ENCODE data around the gene WWOX. TPM values are rescaled to one million over a fixed set of nuclear protein-coding genes. Genes with fewer than 3 reads are reported as not detected.
A peak's percentile ranks its signal among the peaks of the same experiment; 100 is the strongest.

WWOX gene
- total RNA-seq, 1 donor from 2014 or later, result 19.2 TPM

GRCh38 chr16:79173919-79174318 lies 1074.5 kb downstream of the WWOX start:
- H3K27ac ChIP-seq, result no peak overlapping the region
- no peaks in the 10 kb centered on the region for H3K36me3 ChIP-seq
- no peaks in the 10 kb centered on the region for H3K9me3 ChIP-seq
- ATAC-seq, result peak; percentile 38 to 59
- H3K4me1 ChIP-seq, result peaks cover 22% of the 10 kb centered on the region
- intact Hi-C loops (cut with DNase I), result no loop called here
- no peak for DNase-seq
- no peak for TF ChIP-seq CTCF (IDR thresholded peaks at IDR 0.05)
- no peak overlapping the region for H3K4me3 ChIP-seq
- H3K27me3 ChIP-seq (ENCODE audit: low read depth), result no peaks in the 10 kb centered on the region

GRCh38 chr16:79175286-79176057 lies 1076.0 kb downstream of the WWOX start:
- Histone ChIP-seq H3K9me3 (peaks cover 11% of the 10 kb centered on the region), H3K4me3 (no peak overlapping the region), H3K36me3 (no peaks in the 10 kb centered on the region), H3K4me1 (peaks cover 18% of the 10 kb centered on the region), H3K27me3 (ENCODE audit: low read depth) (no peaks in the 10 kb centered on the region), H3K27ac (no peak overlapping the region)
- intact Hi-C loops (cut with DNase I), result no loop called here
- DNase-seq (no peak), ATAC-seq (no peak)
- TF ChIP-seq CTCF (IDR thresholded peaks at IDR 0.05), result no peak

GRCh38 chr16:79177018-79177417 lies 1077.6 kb downstream of the WWOX start:
- H3K36me3 ChIP-seq, result no peaks in the 10 kb centered on the region
- ATAC-seq (no peak), DNase-seq (no peak)
- no peak overlapping the region for H3K4me3 ChIP-seq
- H3K9me3 ChIP-seq, result peaks cover 11% of the 10 kb centered on the region
- H3K27me3 ChIP-seq (ENCODE audit: low read depth), result no peaks in the 10 kb centered on the region
- H3K4me1 ChIP-seq, result peaks cover 5% of the 10 kb centered on the region
- TF ChIP-seq CTCF (IDR thresholded peaks at IDR 0.05), result no peak
- H3K27ac ChIP-seq, result no peak overlapping the region
- intact Hi-C loops (cut with DNase I), result no loop called here

GRCh38 chr16:79181419-79181818 lies 1082.0 kb downstream of the WWOX start:
- Histone ChIP-seq H3K9me3 (peaks cover 11% of the 10 kb centered on the region), H3K36me3 (no peaks in the 10 kb centered on the region), H3K27me3 (ENCODE audit: low read depth) (no peaks in the 10 kb centered on the region), H3K4me1 (no peaks in the 10 kb centered on the region), H3K4me3 (no peak overlapping the region), H3K27ac (no peak overlapping the region)
- no peak for DNase-seq
- no peak for TF ChIP-seq CTCF (IDR thresholded peaks at IDR 0.05)
- intact Hi-C loops (cut with DNase I), result no loop called here
- no peak for ATAC-seq

- DNase-seq (no peak), ATAC-seq (no peak)
- Histone ChIP-seq H3K27ac (no peak overlapping the region), H3K9me3 (peaks cover 11% of the 10 kb centered on the region), H3K4me1 (no peaks in the 10 kb centered on the region), H3K27me3 (ENCODE audit: low read depth) (no peaks in the 10 kb centered on the region), H3K36me3 (no peaks in the 10 kb centered on the region), H3K4me3 (no peak overlapping the region)
- intact Hi-C loops (cut with DNase I), result no loop called here
- TF ChIP-seq CTCF (IDR thresholded peaks at IDR 0.05), result no peak
Measured at GRCh38 chr16:79182616-79183015, 1083.2 kb downstream of the WWOX start.

Data from lower lobe of right lung (tissue), 2 donors.